H1 (cell line): ENCODE data around the gene PDCD10. TPM values are rescaled to one million over a fixed set of nuclear protein-coding genes. Genes with fewer than 3 reads are reported as not detected.

Experiments used
- CBX8 ChIP-seq: fragments of 300-800, 300-1000 bp; sonication (generic); IDR thresholded peaks from 2 replicates; pipeline ENCODE4 v1.7.1; 2016; ENCODE audit warnings: low read depth, low read length, borderline replicate concordance
- CHD2 ChIP-seq: IDR thresholded peaks from 2 replicates; pipeline ENCODE4 v1.6.1; 2012; ENCODE audit warnings: low read length, improper control_type of control experiment
- GTF2F1 ChIP-seq: IDR thresholded peaks from 2 replicates; pipeline ENCODE4 v1.6.1; 2012; ENCODE audit warnings: low read depth, low read length, improper control_type of control experiment, borderline replicate concordance
- MAFK ChIP-seq: IDR thresholded peaks from 2 replicates; pipeline ENCODE4 v1.6.1; 2012; ENCODE audit warnings: low read depth, mild to moderate bottlenecking, improper control_type of control experiment, low read length
- NANOG ChIP-seq: IDR thresholded peaks from 2 replicates; pipeline ENCODE4 v1.6.1; 2011; ENCODE audit warnings: low read length, low read depth, mild to moderate bottlenecking, inconsistent platforms; ENCODE audit not compliant: insufficient read depth, poor library complexity, severe bottlenecking
- RAD21 ChIP-seq, 2 experiments: IDR thresholded peaks in 1 of 2; conservative IDR thresholded peaks in 1 of 2; 2 replicates each; pipeline ENCODE4 v1.6.1; 2011; ENCODE audit warnings: low read depth in 2 of 2, low read length in 2 of 2, improper control_type of control experiment in 1 of 2, inconsistent platforms in 1 of 2, mild to moderate bottlenecking in 1 of 2, moderate library complexity in 1 of 2
- SAP30 ChIP-seq: fragments of 300-600 bp; sonication (generic); IDR thresholded peaks from 2 replicates; pipeline ENCODE4 v1.7.1; 2012; ENCODE audit warnings: low read length, moderate library complexity, mild to moderate bottlenecking, inconsistent platforms; ENCODE audit not compliant: insufficient read depth, insufficient replicate concordance
- SRF ChIP-seq: IDR thresholded peaks from 2 replicates; pipeline ENCODE4 v1.6.1; 2011; ENCODE audit warnings: mild to moderate bottlenecking, low read depth, low read length, moderate library complexity
- SUZ12 ChIP-seq: fragments of 200-600 bp; sonication (generic); IDR thresholded peaks from 2 replicates; pipeline ENCODE4 v1.6.1; 2012; ENCODE audit warnings: mild to moderate bottlenecking, inconsistent platforms, low read length, moderate library complexity, mixed read lengths
- polyA plus RNA-seq, 7 experiments: library from polyadenylated mRNA; depleted of rRNA in 3 of 7; stranded (reverse) in 5 of 7; unstranded in 2 of 7; fragments of >200 nt in 5 of 7; fragments of 200-250 nt in 2 of 7; gene quantifications; 1 replicate in 5 of 7; 2 replicates in 1 of 7; 4 replicates in 1 of 7; pipeline versions ENCODE4 v1.2.1 to v1.2.3, GENCODE V29; 2011 to 2013; ENCODE audit warnings: missing spikeins in 2 of 7, mixed read lengths in 2 of 7
- total RNA-seq: library from RNA; stranded (reverse); fragmentation: NEBNext Ultra II Directional; extraction: Animal tissue kit (Norgen Biotek cat#: 25700); gene quantifications from 2 replicates; pipeline ENCODE4 v1.2.1, GENCODE V29; 2021

PDCD10 gene
- total and polyA plus RNA-seq, 2 of the 8 experiments (the other 6 are each of a cell fraction or from before 2014, with no cell fraction given): 52.0 to 76.6 TPM

DNA sequence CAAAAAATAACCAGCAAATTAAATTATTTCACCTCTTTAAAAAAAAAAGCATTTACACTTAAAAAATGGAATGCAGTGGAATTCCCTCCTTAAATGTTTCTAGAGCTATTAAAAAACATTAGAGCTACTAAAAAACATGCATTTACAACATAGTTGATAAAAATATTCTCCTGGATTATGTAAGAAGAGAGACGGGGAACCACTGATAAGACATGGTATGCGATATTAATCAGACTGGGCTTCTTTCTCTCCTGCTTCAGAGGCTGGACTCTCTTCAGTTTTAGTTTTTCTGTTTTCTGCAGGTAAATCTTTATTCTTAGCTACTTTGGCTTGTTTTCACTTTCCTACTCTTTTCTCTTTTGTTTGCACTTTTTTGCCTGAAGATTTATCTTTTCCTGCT is 40.6 kb downstream of the PDCD10 start (continued):
- TF ChIP-seq SAP30 (no peak), GTF2F1 (no peak), NANOG (no peak), CHD2 (no peak), CBX8 (no peak), MAFK (no peak), SUZ12 (no peak), SRF (no peak), RAD21 (IDR thresholded peaks at IDR 0.05 in 1 of 2, conservative IDR thresholded peaks at IDR 0.05 in 1 of 2; ENCODE audit: low read depth in 2 of 2, low read length in 2 of 2) (no peak)
